ENCODE data around the gene TNFSF13B. TPM values are rescaled to one million over a fixed set of nuclear protein-coding genes. Genes with fewer than 3 reads are reported as not detected.

The TNFSF13B gene
- total and polyA plus RNA-seq, 2 donors (not counting 3 experiments of a cell fraction or from before 2014, with no cell fraction given): 0.18 to 1.2 TPM

- CTCF ChIA-PET: interaction anchor here (1.0 to 3.0 kb wide), 2 partner anchors 573 to 575 kb away, joined by 8 to 32 read pairs; no protein-coding TSS in a partner anchor
- H3K9me1 ChIP-seq (replicated peaks; ENCODE audit: control insufficient read depth, extremely low read depth, insufficient read depth, low read length): no peaks in the 10 kb centered on the region
- intact Hi-C loops (cut with micrococcal nuclease): loop anchor here (1.0 to 10.0 kb wide), 5 partner anchors 96 to 1794 kb away; no protein-coding TSS in a partner anchor
Observed at GRCh38 chr13:108322206-108322824, 52.8 kb downstream of the TNFSF13B start.

More at GRCh38 chr13:108322206-108322824, 52.8 kb downstream of the TNFSF13B start:
- no peak overlapping the region for H2AFZ ChIP-seq (ENCODE audit: low read depth, low read length)
- peak; percentile 83 for FAIRE-seq
- no peak overlapping the region for H3K4me3 ChIP-seq (replicated peaks in 1 of 3; ENCODE audit: insufficient read depth in 1 of 3, low read depth in 1 of 3, low read length in 3 of 3)
- no peak overlapping the region for H3K27ac ChIP-seq (ENCODE audit: insufficient read depth, low read depth, low read length)
- no peak overlapping the region for H3K9ac ChIP-seq (replicated peaks; ENCODE audit: extremely low read depth, insufficient read depth, low read length)
- DNase-seq (ENCODE audit: low read depth, low spot score): peak; percentile 42
- POLR2A ChIA-PET: no interaction called here
- no peak for TF ChIP-seq MAX (IDR thresholded peaks at IDR 0.05; ENCODE audit: insufficient read depth, insufficient read length)
- TF ChIP-seq POLR2AphosphoS5 (IDR thresholded peaks at IDR 0.05; ENCODE audit: insufficient read depth, low read depth, low read length): no peak
- no peak for TF ChIP-seq GATA2 (IDR thresholded peaks at IDR 0.05; ENCODE audit: insufficient read depth, insufficient read length, low read depth, low read length)
- TF ChIP-seq CTCF (IDR thresholded peaks at IDR 0.05; ENCODE audit: extremely low read depth in 1 of 2, insufficient read depth in 1 of 2, low read depth in 1 of 2, low read length in 2 of 2): peak; percentile 50 to 53
- H3K36me3 ChIP-seq (ENCODE audit: control insufficient read depth in 2 of 2, extremely low read depth in 1 of 2, insufficient read depth in 2 of 2, low read length in 2 of 2): no peaks in the 10 kb centered on the region
- no peaks in the 10 kb centered on the region for H3K79me2 ChIP-seq (ENCODE audit: control insufficient read depth, insufficient read depth, low read length)
- H3K27me3 ChIP-seq (ENCODE audit: control insufficient read depth in 2 of 2, insufficient read depth in 2 of 2, low read length in 2 of 2): peaks cover 0 to 3% of the 10 kb centered on the region in 2 experiments
- no peak overlapping the region for H3K4me2 ChIP-seq (ENCODE audit: insufficient read depth, low read length)
- no TSS peak for BruUV-seq (replicated peaks)
- no peaks in the 10 kb centered on the region for H3K4me1 ChIP-seq (ENCODE audit: control insufficient read depth, extremely low read depth, insufficient read depth, low read length)
- H3K9me3 ChIP-seq (replicated peaks; ENCODE audit: control insufficient read depth, insufficient read depth, low read length): no peaks in the 10 kb centered on the region
- dilution Hi-C loops (cut with MboI; ENCODE audit: extremely low pct_ligation_motif_present, low sequenced_read_pairs): no loop called here
- no peaks in the 10 kb centered on the region for H4K20me1 ChIP-seq (replicated peaks; ENCODE audit: control insufficient read depth, extremely low read depth, insufficient read depth, low read length)
